DOHH2 (cell line): ENCODE data around the gene MAPK12.
"Not testable (repeated sequence)": the region's sequence is repeated elsewhere in the genome, so short reads cannot be mapped to it uniquely, and the experiment has no call there.

Source experiments
- H3F3A ChIP-seq: fragments of 200-600 bp; sonication (generic), shearing (Covaris generic); 2 replicates; pipeline ENCODE4 v1.6.0; 2016; ENCODE audit warnings: antibody characterized with exemption, mild to moderate bottlenecking; ENCODE audit not compliant: control insufficient read depth, insufficient read depth
- H3K27ac ChIP-seq: fragments of 200-600 bp; sonication (generic); 2 replicates; pipeline ENCODE4 v1.5.1; 2014; ENCODE audit warnings: low read depth, mild to moderate bottlenecking, low read length, moderate library complexity
- H3K27me3 ChIP-seq: fragments of 200-600 bp; sonication (generic); 2 replicates; pipeline ENCODE4 v1.6.1; 2014; ENCODE audit warnings: mild to moderate bottlenecking, low read length, mixed read lengths; ENCODE audit not compliant: control insufficient read depth
- H3K36me3 ChIP-seq: fragments of 200-600 bp; sonication (generic); 2 replicates; pipeline ENCODE4 v1.6.1; 2014; ENCODE audit warnings: mild to moderate bottlenecking, low read length, moderate library complexity, mixed read lengths; ENCODE audit not compliant: control insufficient read depth
- H3K4me1 ChIP-seq: fragments of 200-600 bp; sonication (generic); 2 replicates; pipeline ENCODE4 v1.6.1; 2014; ENCODE audit warnings: mild to moderate bottlenecking, low read length, mixed read lengths; ENCODE audit not compliant: control insufficient read depth
- H3K4me2 ChIP-seq: fragments of 200-600 bp; sonication (generic); 2 replicates; pipeline ENCODE4 v1.6.0; 2014; ENCODE audit warnings: mild to moderate bottlenecking, low read length, moderate library complexity
- H3K4me3 ChIP-seq: fragments of 200-600 bp; sonication (generic); 2 replicates; pipeline ENCODE4 v1.5.1; 2014; ENCODE audit warnings: mild to moderate bottlenecking, low read length, mixed read lengths
- H3K79me2 ChIP-seq: fragments of 200-600 bp; sonication (generic); 2 replicates; pipeline ENCODE4 v1.6.1; 2014; ENCODE audit warnings: mild to moderate bottlenecking, low read length, mixed read lengths; ENCODE audit not compliant: control insufficient read depth
- H3K9me2 ChIP-seq: fragments of 200-600 bp; sonication (generic); replicated peaks from 2 replicates; pipeline ENCODE4 v1.6.1; 2014; ENCODE audit warnings: mild to moderate bottlenecking, low read length, mixed read lengths; ENCODE audit not compliant: control insufficient read depth
- H3K9me3 ChIP-seq: fragments of 200-600 bp; sonication (generic); 2 replicates; pipeline ENCODE4 v1.6.1; 2014; ENCODE audit warnings: antibody characterized with exemption, low read length, mixed read lengths; ENCODE audit not compliant: control insufficient read depth, insufficient read depth
- H4K20me1 ChIP-seq: fragments of 200-600 bp; sonication (generic); 2 replicates; pipeline ENCODE4 v1.6.0; 2014; ENCODE audit warnings: low read depth, mild to moderate bottlenecking, antibody characterized with exemption, low read length, moderate library complexity; ENCODE audit not compliant: control insufficient read depth, insufficient read depth
- CTCF ChIP-seq: fragments of 200-600 bp; sonication (generic); IDR thresholded peaks from one replicate; pipeline ENCODE4 v1.5.1; 2014; ENCODE audit warnings: antibody characterized with exemption, mild to moderate bottlenecking, low read depth, low read length; ENCODE audit not compliant: poor library complexity, severe bottlenecking
- EZH2phosphoT487 ChIP-seq: fragments of 200-600 bp; sonication (generic); IDR thresholded peaks from 2 replicates; pipeline ENCODE4 v1.6.1; 2017; ENCODE audit warnings: borderline replicate concordance, mild to moderate bottlenecking, antibody characterized with exemption, low read length, moderate library complexity, mixed read lengths

The MAPK12 gene

GRCh38 chr22:50205781-50206569 lies 55.5 kb downstream of the MAPK12 start:
- no peaks in the 10 kb centered on the region for H3K27me3 ChIP-seq
- H3K27ac ChIP-seq = no peak overlapping the region
- H3K9me2 ChIP-seq = no peaks in the 10 kb centered on the region
- H3K36me3 ChIP-seq = peaks cover 92% of the 10 kb centered on the region
- H3F3A ChIP-seq = peaks cover 8% of the 10 kb centered on the region
- H3K4me1 ChIP-seq = peaks cover 53% of the 10 kb centered on the region
- no peak overlapping the region for H3K4me2 ChIP-seq
- peaks cover 23% of the 10 kb centered on the region for H4K20me1 ChIP-seq
- TF ChIP-seq CTCF = no peak
- TF ChIP-seq EZH2phosphoT487 = no peak
- H3K9me3 ChIP-seq = no peaks in the 10 kb centered on the region
- no peak overlapping the region for H3K4me3 ChIP-seq
- peaks cover 86% of the 10 kb centered on the region for H3K79me2 ChIP-seq

GRCh38 chr22:50204998-50205397 lies 56.5 kb downstream of the MAPK12 start:
- H3K9me2 ChIP-seq, H3K27ac ChIP-seq, H3K27me3 ChIP-seq, H3K4me3 ChIP-seq, H3F3A ChIP-seq, H3K9me3 ChIP-seq: not testable (repeated sequence)
- Histone ChIP-seq H3K4me2 (peak overlapping the region; percentile 30), H4K20me1 (peaks cover 17% of the 10 kb centered on the region), H3K36me3 (peaks cover 82% of the 10 kb centered on the region), H3K4me1 (peaks cover 54% of the 10 kb centered on the region), H3K79me2 (peaks cover 81% of the 10 kb centered on the region)

GRCh38 chr22:50204571-50204970 lies 56.9 kb downstream of the MAPK12 start:
- H3K79me2 ChIP-seq = peaks cover 81% of the 10 kb centered on the region
- H3K4me1 ChIP-seq = peaks cover 54% of the 10 kb centered on the region
- no peaks in the 10 kb centered on the region for H3K9me3 ChIP-seq
- no peak for TF ChIP-seq CTCF
- TF ChIP-seq EZH2phosphoT487 = no peak
- H3F3A ChIP-seq = peaks cover 8% of the 10 kb centered on the region
- H3K4me3 ChIP-seq = no peak overlapping the region
- no peaks in the 10 kb centered on the region for H3K9me2 ChIP-seq
- no peaks in the 10 kb centered on the region for H3K27me3 ChIP-seq
- H4K20me1 ChIP-seq = peaks cover 16% of the 10 kb centered on the region
- peak overlapping the region; percentile 30 for H3K4me2 ChIP-seq
- H3K36me3 ChIP-seq = peaks cover 81% of the 10 kb centered on the region
- no peak overlapping the region for H3K27ac ChIP-seq

- Histone ChIP-seq H3K4me3 (peak overlapping the region; percentile 100; the same call in 1 of the 2 replicates), H3F3A (peaks cover 15% of the 10 kb centered on the region), H4K20me1 (peaks cover 16% of the 10 kb centered on the region), H3K36me3 (peaks cover 81% of the 10 kb centered on the region), H3K9me2 (no peaks in the 10 kb centered on the region), H3K4me2 (peak overlapping the region; percentile 98), H3K27ac (no peak overlapping the region), H3K9me3 (no peaks in the 10 kb centered on the region), H3K27me3 (no peaks in the 10 kb centered on the region), H3K4me1 (peaks cover 58% of the 10 kb centered on the region), H3K79me2 (peaks cover 81% of the 10 kb centered on the region)
- TF ChIP-seq EZH2phosphoT487 (no peak), CTCF (no peak)
Observed at GRCh38 chr22:50203288-50203687, 58.2 kb downstream of the MAPK12 start.
